ENCODE results near the gene MVK. TPM values are rescaled to one million over a fixed set of nuclear protein-coding genes. Genes with fewer than 3 reads are reported as not detected.

The MVK gene
- total and polyA plus RNA-seq, 2 of the 4 experiments (the other 2 are of a cell fraction): 6.6 to 11.5 TPM

- Histone ChIP-seq H4K5ac (ENCODE audit: low read depth, low read length) (no peak overlapping the region), H2AFZ (replicated peaks; ENCODE audit: low read length, poor library complexity) (no peak overlapping the region), H4K91ac (ENCODE audit: insufficient read depth, low read depth, low read length) (no peak overlapping the region), H2BK20ac (ENCODE audit: low read depth, low read length) (no peak overlapping the region), H3K27ac (ENCODE audit: insufficient read depth, low read length) (no peak overlapping the region), H3K56ac (ENCODE audit: extremely low read depth, insufficient read depth, low read length) (no peak overlapping the region), H3K79me1 (ENCODE audit: low read depth in 1 of 2, low read length in 2 of 2) (no peaks in the 10 kb centered on the region), H3K4me2 (ENCODE audit: low read depth, low read length) (no peak overlapping the region), H3K14ac (replicated peaks; ENCODE audit: low read depth, low read length) (no peak overlapping the region), H3K36me3 (ENCODE audit: control insufficient read depth, insufficient read depth, low read length) (no peaks in the 10 kb centered on the region), H3K4me1 (ENCODE audit: control insufficient read depth, insufficient read depth, low read length) (peaks cover under 1% of the 10 kb centered on the region; the same call in 1 of the 2 replicates), H3K4me3 (ENCODE audit: insufficient read depth, low read depth, low read length) (no peak overlapping the region), H3K4ac (ENCODE audit: low read depth, low read length) (no peak overlapping the region), H3K23ac (ENCODE audit: low read depth, low read length) (no peak overlapping the region), H2AK5ac (ENCODE audit: low read depth, low read length) (no peak overlapping the region), H3K9ac (ENCODE audit: low read depth, low read length) (no peak overlapping the region), H3K9me1 (ENCODE audit: insufficient read depth, low read length) (peaks cover under 1% of the 10 kb centered on the region; the same call in 1 of the 2 replicates), H3K27me3 (ENCODE audit: control insufficient read depth, insufficient read depth, low read length) (no peaks in the 10 kb centered on the region), H3K9me3 (ENCODE audit: control insufficient read depth, insufficient read depth, low read length) (no peaks in the 10 kb centered on the region), H2BK15ac (ENCODE audit: low read depth, low read length) (no peak overlapping the region), H4K20me1 (ENCODE audit: insufficient read depth, low read length) (no peaks in the 10 kb centered on the region), H2BK5ac (ENCODE audit: low read depth, low read length, poor library complexity, severe bottlenecking) (no peak overlapping the region), H2BK120ac (ENCODE audit: low read depth, low read length) (no peak overlapping the region), H3K18ac (ENCODE audit: low read depth, low read length) (no peak overlapping the region), H2AK9ac (replicated peaks; ENCODE audit: low read depth, low read length, poor library complexity) (no peak overlapping the region), H4K8ac (ENCODE audit: low read depth in 2 of 2, low read length in 2 of 2) (no peak overlapping the region)
- DNase-seq (no peak), ATAC-seq (ENCODE audit: low read depth) (no peak)
- BruUV-seq (replicated peaks): no TSS peak
- intact Hi-C loops (cut with micrococcal nuclease) (no loop called here), dilution Hi-C loops (cut with HindIII; ENCODE audit: low sequenced_read_pairs, unreplicated experiment) (no loop called here), in situ Hi-C loops (cut with MboI; ENCODE audit: low sequenced_read_pairs) (loop anchor here (5.0 kb wide), 1 partner anchor 179 kb away; no protein-coding TSS in a partner anchor)
- POLR2A ChIA-PET (ENCODE audit: unreplicated experiment): no interaction called here
- CTCF ChIA-PET: interaction anchor here (2.4 kb wide), 1 partner anchor 182 kb away, joined by 5 read pairs; no protein-coding TSS in a partner anchor
- WGBS, 2 experiments (ENCODE audit: extremely low coverage in 2 of 2, insufficient read length in 1 of 2): 77% methylated on average over 2 of the region's 9 CpGs; no CpG with 5 or more reads in 1 of the 2 experiments
- TF ChIP-seq USF2 (IDR thresholded peaks at IDR 0.05; ENCODE audit: low read depth, low read length) (no peak), RCOR1 (IDR thresholded peaks at IDR 0.05; ENCODE audit: insufficient replicate concordance, low read length) (no peak), MAFK (IDR thresholded peaks at IDR 0.05; ENCODE audit: low read depth, low read length) (no peak), MXI1 (IDR thresholded peaks at IDR 0.05; ENCODE audit: borderline replicate concordance, low read depth, low read length) (no peak), SMC3 (IDR thresholded peaks at IDR 0.05; ENCODE audit: low read depth, low read length) (no peak), POLR2A (IDR thresholded peaks at IDR 0.05; ENCODE audit: low read depth, low read length) (no peak), CHD1 (IDR thresholded peaks at IDR 0.05; ENCODE audit: low read depth, low read length) (no peak), BHLHE40 (IDR thresholded peaks at IDR 0.05; ENCODE audit: low read depth, low read length) (no peak), RAD21 (IDR thresholded peaks at IDR 0.05; ENCODE audit: low read length) (no peak)
- TF ChIP-seq, protein P1, sequence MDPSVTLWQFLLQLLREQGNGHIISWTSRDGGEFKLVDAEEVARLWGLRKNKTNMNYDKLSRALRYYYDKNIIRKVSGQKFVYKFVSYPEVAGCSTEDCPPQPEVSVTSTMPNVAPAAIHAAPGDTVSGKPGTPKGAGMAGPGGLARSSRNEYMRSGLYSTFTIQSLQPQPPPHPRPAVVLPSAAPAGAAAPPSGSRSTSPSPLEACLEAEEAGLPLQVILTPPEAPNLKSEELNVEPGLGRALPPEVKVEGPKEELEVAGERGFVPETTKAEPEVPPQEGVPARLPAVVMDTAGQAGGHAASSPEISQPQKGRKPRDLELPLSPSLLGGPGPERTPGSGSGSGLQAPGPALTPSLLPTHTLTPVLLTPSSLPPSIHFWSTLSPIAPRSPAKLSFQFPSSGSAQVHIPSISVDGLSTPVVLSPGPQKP (IDR thresholded peaks at IDR 0.05; ENCODE audit: borderline replicate concordance, low read depth, low read length): no peak
Measured at GRCh38 chr12:109592905-109593272, 19.3 kb downstream of the MVK start.
